Measurements from ENCODE around the gene CXCR6. TPM values are rescaled to one million over a fixed set of nuclear protein-coding genes. Genes with fewer than 3 reads are reported as not detected.

The CXCR6 gene
- total RNA-seq, 1 experiment from 2014 or later = not detected

DNA sequence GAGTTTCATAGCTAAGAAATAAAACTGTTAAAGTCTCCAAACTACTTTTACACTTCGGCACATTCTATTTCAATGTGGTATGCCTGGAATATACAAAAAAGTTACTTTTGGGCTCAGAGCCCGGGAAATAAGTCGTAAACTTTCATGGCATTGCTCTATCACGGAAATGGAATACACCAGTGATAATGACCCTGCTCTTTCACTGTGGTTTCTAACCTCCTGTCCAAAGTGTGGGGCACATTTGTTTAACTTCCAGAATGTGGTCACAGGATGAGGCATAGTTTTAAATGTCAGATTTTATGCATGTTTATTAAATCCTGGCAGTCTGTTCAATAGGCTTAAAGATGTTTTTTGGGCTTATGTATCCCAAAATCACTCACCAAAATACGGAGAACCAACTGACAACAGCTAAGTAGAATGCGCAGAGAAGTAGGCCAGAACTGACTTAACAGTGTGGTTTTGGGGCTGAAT is 5.1 kb downstream of the CXCR6 start:
- no peaks in the 10 kb centered on the region for H3K27me3 Mint-ChIP-seq (ENCODE audit: insufficient read depth, unreplicated experiment)
- H3K4me3 Mint-ChIP-seq (ENCODE audit: unreplicated experiment) = no peak overlapping the region
- no peak for DNase-seq (ENCODE audit: unreplicated experiment)
- POLR2A ChIA-PET = interaction anchor here (0.7 kb wide), 1 partner anchor 413 kb away, joined by 4 read pairs; no protein-coding TSS in a partner anchor
- intact Hi-C loops (cut with micrococcal nuclease) = no loop called here
- BruUV-seq (replicated peaks) = no TSS peak
- H3K9me3 Mint-ChIP-seq (ENCODE audit: unreplicated experiment) = no peaks in the 10 kb centered on the region
- peaks cover 33% of the 10 kb centered on the region for H3K36me3 Mint-ChIP-seq (ENCODE audit: insufficient read depth, unreplicated experiment)
- H3K27ac Mint-ChIP-seq (ENCODE audit: low read depth, unreplicated experiment) = no peak overlapping the region
- CTCF ChIA-PET = interaction anchor here (1.0 to 2.1 kb wide), 2 partner anchors 9 to 131 kb away, joined by 4 to 7 read pairs; no protein-coding TSS in a partner anchor
- TF ChIP-seq, protein P1, sequence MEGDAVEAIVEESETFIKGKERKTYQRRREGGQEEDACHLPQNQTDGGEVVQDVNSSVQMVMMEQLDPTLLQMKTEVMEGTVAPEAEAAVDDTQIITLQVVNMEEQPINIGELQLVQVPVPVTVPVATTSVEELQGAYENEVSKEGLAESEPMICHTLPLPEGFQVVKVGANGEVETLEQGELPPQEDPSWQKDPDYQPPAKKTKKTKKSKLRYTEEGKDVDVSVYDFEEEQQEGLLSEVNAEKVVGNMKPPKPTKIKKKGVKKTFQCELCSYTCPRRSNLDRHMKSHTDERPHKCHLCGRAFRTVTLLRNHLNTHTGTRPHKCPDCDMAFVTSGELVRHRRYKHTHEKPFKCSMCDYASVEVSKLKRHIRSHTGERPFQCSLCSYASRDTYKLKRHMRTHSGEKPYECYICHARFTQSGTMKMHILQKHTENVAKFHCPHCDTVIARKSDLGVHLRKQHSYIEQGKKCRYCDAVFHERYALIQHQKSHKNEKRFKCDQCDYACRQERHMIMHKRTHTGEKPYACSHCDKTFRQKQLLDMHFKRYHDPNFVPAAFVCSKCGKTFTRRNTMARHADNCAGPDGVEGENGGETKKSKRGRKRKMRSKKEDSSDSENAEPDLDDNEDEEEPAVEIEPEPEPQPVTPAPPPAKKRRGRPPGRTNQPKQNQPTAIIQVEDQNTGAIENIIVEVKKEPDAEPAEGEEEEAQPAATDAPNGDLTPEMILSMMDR (IDR thresholded peaks at IDR 0.05; ENCODE audit: unreplicated experiment) = no peak
- no peaks in the 10 kb centered on the region for H3K4me1 Mint-ChIP-seq (ENCODE audit: insufficient read depth, unreplicated experiment)

DNA sequence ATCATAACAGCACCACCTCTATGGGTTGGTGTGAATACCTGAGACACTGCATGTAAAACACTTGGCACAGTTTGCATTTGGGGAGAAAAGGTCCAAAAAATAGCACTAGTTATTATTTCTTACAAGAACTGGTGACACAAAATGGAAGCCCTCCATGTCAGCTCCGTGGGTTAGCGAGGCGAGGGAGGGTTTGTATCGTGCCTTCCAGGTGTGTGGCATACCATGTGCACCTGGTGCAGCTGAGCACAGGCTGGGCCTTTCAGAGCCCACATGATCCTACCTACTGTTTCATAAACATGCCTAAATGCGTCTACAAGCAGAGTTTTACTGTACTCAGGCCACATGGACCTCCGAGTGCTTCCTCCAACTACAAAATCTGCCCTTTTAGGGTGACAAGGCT is 5.6 kb downstream of the CXCR6 start:
- Mint-ChIP-seq H3K36me3 (ENCODE audit: insufficient read depth, unreplicated experiment) (peaks cover 38% of the 10 kb centered on the region), H3K27ac (ENCODE audit: low read depth, unreplicated experiment) (no peak overlapping the region)

DNA sequence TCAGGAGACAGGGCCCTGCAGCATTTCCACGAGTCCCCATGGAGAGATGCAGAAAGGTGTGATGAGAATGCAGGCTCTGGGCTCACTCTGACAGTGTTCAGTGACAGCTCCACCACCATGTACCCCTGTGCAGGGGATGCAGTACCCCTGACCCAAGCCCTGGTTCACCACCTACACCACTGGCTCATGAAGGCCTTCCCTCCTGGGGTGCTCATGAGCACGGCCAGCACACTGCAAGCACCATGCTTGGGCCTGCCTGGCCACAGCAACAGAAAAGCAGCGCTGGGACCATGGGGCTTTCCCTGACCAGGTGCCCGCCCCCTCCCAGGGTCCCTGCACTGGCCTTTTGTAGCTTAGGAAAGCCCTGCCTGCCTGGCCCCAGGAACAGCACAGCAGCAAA is 6.2 kb downstream of the CXCR6 start:
- TF ChIP-seq, protein P1 (IDR thresholded peaks at IDR 0.05; ENCODE audit: unreplicated experiment) = no peak
- Mint-ChIP-seq H3K4me1 (ENCODE audit: insufficient read depth, unreplicated experiment) (no peaks in the 10 kb centered on the region), H3K27ac (ENCODE audit: low read depth, unreplicated experiment) (no peak overlapping the region), H3K36me3 (ENCODE audit: insufficient read depth, unreplicated experiment) (peaks cover 44% of the 10 kb centered on the region), H3K27me3 (ENCODE audit: insufficient read depth, unreplicated experiment) (no peaks in the 10 kb centered on the region), H3K4me3 (ENCODE audit: unreplicated experiment) (no peak overlapping the region), H3K9me3 (ENCODE audit: unreplicated experiment) (no peaks in the 10 kb centered on the region)
- BruUV-seq (replicated peaks) = no TSS peak
- CTCF ChIA-PET = no interaction called here
- intact Hi-C loops (cut with micrococcal nuclease) = no loop called here
- POLR2A ChIA-PET = no interaction called here
- DNase-seq (ENCODE audit: unreplicated experiment) = no peak

More for the DNA sequence above, 5.6 kb downstream of the CXCR6 start:
- intact Hi-C loops (cut with micrococcal nuclease) = no loop called here
- POLR2A ChIA-PET = interaction anchor here (0.7 kb wide), 1 partner anchor 413 kb away, joined by 4 read pairs; no protein-coding TSS in a partner anchor
- Mint-ChIP-seq H3K27me3 (ENCODE audit: insufficient read depth, unreplicated experiment) (no peaks in the 10 kb centered on the region), H3K4me1 (ENCODE audit: insufficient read depth, unreplicated experiment) (no peaks in the 10 kb centered on the region), H3K9me3 (ENCODE audit: unreplicated experiment) (no peaks in the 10 kb centered on the region), H3K4me3 (ENCODE audit: unreplicated experiment) (no peak overlapping the region)
- no peak for DNase-seq (ENCODE audit: unreplicated experiment)
- TF ChIP-seq, protein P1 (IDR thresholded peaks at IDR 0.05; ENCODE audit: unreplicated experiment) = no peak
- BruUV-seq (replicated peaks) = no TSS peak
- CTCF ChIA-PET = interaction anchor here (1.0 to 2.1 kb wide), 2 partner anchors 10 to 130 kb away, joined by 4 to 7 read pairs; no protein-coding TSS in a partner anchor

DNA sequence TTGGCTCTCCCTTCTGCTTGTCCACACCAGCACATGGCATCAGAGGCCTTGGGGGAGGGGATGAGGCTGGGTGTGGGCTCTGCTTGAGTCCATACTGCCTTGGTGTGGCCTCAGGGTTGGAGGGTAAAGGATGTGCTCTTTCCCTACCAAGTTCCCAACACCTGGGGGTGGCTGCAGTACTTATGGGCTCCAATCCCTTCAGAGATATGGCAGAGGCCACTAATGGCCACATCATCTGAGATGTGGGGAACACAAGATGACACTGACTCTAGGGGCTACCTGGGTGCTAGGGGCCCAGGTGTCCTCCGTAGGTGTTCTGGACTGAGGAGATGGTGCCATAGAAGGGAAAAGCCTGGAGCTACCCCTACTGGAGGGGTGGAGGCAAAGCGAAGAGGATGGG is 6.9 kb downstream of the CXCR6 start:
- intact Hi-C loops (cut with micrococcal nuclease) = no loop called here
- CTCF ChIA-PET = interaction anchor here (0.9 to 2.1 kb wide), 3 partner anchors 11 to 129 kb away, joined by 3 to 12 read pairs (median 4); no protein-coding TSS in a partner anchor
- POLR2A ChIA-PET = no interaction called here
- Mint-ChIP-seq H3K9me3 (ENCODE audit: unreplicated experiment) (no peaks in the 10 kb centered on the region), H3K4me1 (ENCODE audit: insufficient read depth, unreplicated experiment) (no peaks in the 10 kb centered on the region), H3K27me3 (ENCODE audit: insufficient read depth, unreplicated experiment) (no peaks in the 10 kb centered on the region), H3K36me3 (ENCODE audit: insufficient read depth, unreplicated experiment) (peaks cover 51% of the 10 kb centered on the region), H3K4me3 (ENCODE audit: unreplicated experiment) (no peak overlapping the region), H3K27ac (ENCODE audit: low read depth, unreplicated experiment) (no peak overlapping the region)
- no peak for DNase-seq (ENCODE audit: unreplicated experiment)
- no TSS peak for BruUV-seq (replicated peaks)
- TF ChIP-seq, protein P1 (IDR thresholded peaks at IDR 0.05; ENCODE audit: unreplicated experiment) = no peak

Measured in MCF 10A (cell line).